ENCODE measurements around the gene SCAF4. TPM values are rescaled to one million over a fixed set of nuclear protein-coding genes. Genes with fewer than 3 reads are reported as not detected.
"Not testable (repeated sequence)": the region's sequence is repeated elsewhere in the genome, so short reads cannot be mapped to it uniquely, and the experiment has no call there.

Gene SCAF4
- total RNA-seq, 2 donors from 2014 or later: 15.4 to 27.5 TPM

DNA sequence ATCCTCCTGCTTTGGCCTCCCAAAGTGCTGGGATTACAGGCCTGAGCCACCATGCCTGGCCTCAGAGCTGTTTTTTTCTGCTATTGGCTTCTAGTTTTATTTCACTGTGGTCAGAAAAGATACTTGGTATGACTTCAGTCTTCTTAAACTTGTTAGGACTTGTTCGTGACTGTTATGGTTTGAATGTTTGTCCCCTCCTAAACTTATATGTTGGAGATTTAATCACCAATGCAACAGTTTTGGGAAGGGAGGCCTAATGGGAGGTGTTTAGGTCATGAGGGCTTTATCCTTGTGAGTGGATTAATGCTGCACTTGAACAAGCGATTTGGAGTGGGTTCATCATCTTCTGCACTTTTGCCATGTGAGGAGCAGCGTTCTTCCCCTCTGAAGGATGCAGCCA, 96.9 kb downstream of the SCAF4 start:
- no peaks in the 10 kb centered on the region for H3K27me3 ChIP-seq (replicated peaks; ENCODE audit: insufficient read depth)
- no peaks in the 10 kb centered on the region for H3K36me3 ChIP-seq
- DNase-seq (ENCODE audit: low spot score) (no peak), ATAC-seq (ENCODE audit: insufficient number of reproducible peaks, low FRiP score, low read depth) (no peak)
- TF ChIP-seq, protein P1, sequence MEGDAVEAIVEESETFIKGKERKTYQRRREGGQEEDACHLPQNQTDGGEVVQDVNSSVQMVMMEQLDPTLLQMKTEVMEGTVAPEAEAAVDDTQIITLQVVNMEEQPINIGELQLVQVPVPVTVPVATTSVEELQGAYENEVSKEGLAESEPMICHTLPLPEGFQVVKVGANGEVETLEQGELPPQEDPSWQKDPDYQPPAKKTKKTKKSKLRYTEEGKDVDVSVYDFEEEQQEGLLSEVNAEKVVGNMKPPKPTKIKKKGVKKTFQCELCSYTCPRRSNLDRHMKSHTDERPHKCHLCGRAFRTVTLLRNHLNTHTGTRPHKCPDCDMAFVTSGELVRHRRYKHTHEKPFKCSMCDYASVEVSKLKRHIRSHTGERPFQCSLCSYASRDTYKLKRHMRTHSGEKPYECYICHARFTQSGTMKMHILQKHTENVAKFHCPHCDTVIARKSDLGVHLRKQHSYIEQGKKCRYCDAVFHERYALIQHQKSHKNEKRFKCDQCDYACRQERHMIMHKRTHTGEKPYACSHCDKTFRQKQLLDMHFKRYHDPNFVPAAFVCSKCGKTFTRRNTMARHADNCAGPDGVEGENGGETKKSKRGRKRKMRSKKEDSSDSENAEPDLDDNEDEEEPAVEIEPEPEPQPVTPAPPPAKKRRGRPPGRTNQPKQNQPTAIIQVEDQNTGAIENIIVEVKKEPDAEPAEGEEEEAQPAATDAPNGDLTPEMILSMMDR (IDR thresholded peaks at IDR 0.05): no peak
- H3K27ac ChIP-seq: no peak overlapping the region
- no peaks in the 10 kb centered on the region for H3K9me3 ChIP-seq
- no peaks in the 10 kb centered on the region for H3K4me1 ChIP-seq (ENCODE audit: control insufficient read depth in 1 of 2, low read depth in 2 of 2)
- H3K4me3 ChIP-seq: no peak overlapping the region

GRCh38 chr21:31631881-31632280, 100.0 kb downstream of the SCAF4 start:
- not testable (repeated sequence) for DNase-seq (ENCODE audit: low spot score); H3K27ac ChIP-seq; ATAC-seq (ENCODE audit: insufficient number of reproducible peaks, low FRiP score, low read depth); H3K27me3 ChIP-seq (replicated peaks; ENCODE audit: insufficient read depth); H3K4me1 ChIP-seq (ENCODE audit: control insufficient read depth in 1 of 2, low read depth in 2 of 2); H3K36me3 ChIP-seq; H3K9me3 ChIP-seq; H3K4me3 ChIP-seq

GRCh38 chr21:31629972-31630711, 101.8 kb downstream of the SCAF4 start:
- peak; percentile 10 for DNase-seq (ENCODE audit: low spot score)
- peak; percentile 55 for ATAC-seq (ENCODE audit: insufficient number of reproducible peaks, low FRiP score, low read depth)
- H3K4me1 ChIP-seq (ENCODE audit: control insufficient read depth in 1 of 2, low read depth in 2 of 2): no peaks in the 10 kb centered on the region
- H3K27me3 ChIP-seq (replicated peaks; ENCODE audit: insufficient read depth): no peaks in the 10 kb centered on the region
- H3K36me3 ChIP-seq: no peaks in the 10 kb centered on the region
- H3K27ac ChIP-seq: no peak overlapping the region
- no peak overlapping the region for H3K4me3 ChIP-seq
- no peaks in the 10 kb centered on the region for H3K9me3 ChIP-seq
- TF ChIP-seq, protein P1 (IDR thresholded peaks at IDR 0.05): no peak

DNA sequence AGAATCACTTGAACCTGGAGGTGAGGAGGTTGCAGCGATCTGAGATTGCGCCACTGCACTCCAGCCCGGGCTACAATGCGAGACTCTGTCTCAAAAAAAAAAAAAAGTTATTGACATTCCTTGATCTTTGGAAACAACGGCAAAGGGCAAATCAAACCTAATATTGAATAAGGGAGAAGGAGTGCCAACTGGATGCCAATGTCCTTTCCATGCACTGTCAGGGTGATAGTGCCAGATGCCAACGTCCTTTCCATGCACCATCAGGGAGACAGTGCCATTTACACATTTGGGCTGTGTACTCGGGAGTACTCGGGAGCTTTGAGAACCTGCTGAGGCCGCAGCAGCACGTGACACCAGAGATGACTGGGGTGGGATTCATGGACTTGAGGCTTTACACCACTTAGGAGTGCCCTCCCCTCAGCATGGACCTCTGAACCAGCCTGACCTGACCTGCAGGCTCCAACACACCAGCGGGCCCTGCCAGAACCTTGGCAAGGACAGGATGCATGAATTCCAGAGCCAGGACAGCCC, 106.9 kb downstream of the SCAF4 start:
- TF ChIP-seq, protein P1 (IDR thresholded peaks at IDR 0.05): no peak
- no peak for ATAC-seq (ENCODE audit: insufficient number of reproducible peaks, low FRiP score, low read depth)
- no peaks in the 10 kb centered on the region for H3K9me3 ChIP-seq
- DNase-seq (ENCODE audit: low spot score): no peak
- no peaks in the 10 kb centered on the region for H3K36me3 ChIP-seq
- H3K4me1 ChIP-seq (ENCODE audit: control insufficient read depth in 1 of 2, low read depth in 2 of 2): no peaks in the 10 kb centered on the region
- no peaks in the 10 kb centered on the region for H3K27me3 ChIP-seq (replicated peaks; ENCODE audit: insufficient read depth)
- no peak overlapping the region for H3K4me3 ChIP-seq
- no peak overlapping the region for H3K27ac ChIP-seq

GRCh38 chr21:31624181-31624580, 107.7 kb downstream of the SCAF4 start:
- Histone ChIP-seq H3K27me3 (replicated peaks; ENCODE audit: insufficient read depth) (no peaks in the 10 kb centered on the region), H3K9me3 (no peaks in the 10 kb centered on the region), H3K27ac (no peak overlapping the region), H3K36me3 (no peaks in the 10 kb centered on the region), H3K4me3 (no peak overlapping the region), H3K4me1 (ENCODE audit: control insufficient read depth in 1 of 2, low read depth in 2 of 2) (no peaks in the 10 kb centered on the region)
- no peak for ATAC-seq (ENCODE audit: insufficient number of reproducible peaks, low FRiP score, low read depth)
- TF ChIP-seq, protein P1 (IDR thresholded peaks at IDR 0.05): no peak
- DNase-seq (ENCODE audit: low spot score): no peak
